Neuronal stem cell (in vitro differentiated cells): ENCODE results near the gene MICALL2.

ENCODE experiments used
- DNase-seq: peaks from one replicate; pipeline ENCODE4 v3.0.0-alpha.2; 2013; ENCODE audit warnings: low spot score
- H2AFZ ChIP-seq: one replicate; pipeline ENCODE4 v1.6.1; 2013; ENCODE audit warnings: mild to moderate bottlenecking, low read length, inconsistent platforms
- H2AK5ac ChIP-seq: 2 replicates; pipeline ENCODE4 v1.6.1; 2013; ENCODE audit warnings: low read depth, mild to moderate bottlenecking, inconsistent platforms, low read length, moderate library complexity, mixed read lengths
- H2BK120ac ChIP-seq: 2 replicates; pipeline ENCODE4 v1.6.1; 2013; ENCODE audit warnings: low read depth, mild to moderate bottlenecking, inconsistent platforms, low read length, moderate library complexity, mixed read lengths
- H2BK12ac ChIP-seq: one replicate; pipeline ENCODE4 v1.6.1; 2013; ENCODE audit warnings: low read length, inconsistent platforms
- H2BK15ac ChIP-seq: 2 replicates; pipeline ENCODE4 v1.6.1; 2013; ENCODE audit warnings: mild to moderate bottlenecking, low read length, inconsistent platforms, mixed read lengths
- H2BK5ac ChIP-seq: one replicate; pipeline ENCODE4 v1.6.1; 2013; ENCODE audit warnings: inconsistent platforms, mild to moderate bottlenecking, low read length, moderate library complexity
- H3K14ac ChIP-seq: one replicate; pipeline ENCODE4 v1.6.1; 2013; ENCODE audit warnings: low read length, inconsistent platforms
- H3K18ac ChIP-seq: 2 replicates; pipeline ENCODE4 v1.6.1; 2013; ENCODE audit warnings: low read length, inconsistent platforms
- H3K23ac ChIP-seq: 2 replicates; pipeline ENCODE4 v1.6.1; 2013; ENCODE audit warnings: low read depth, mild to moderate bottlenecking, mixed read lengths, low read length, inconsistent platforms; ENCODE audit not compliant: poor library complexity
- H3K27ac ChIP-seq: replicated peaks from 3 replicates; pipeline ENCODE4 v1.5.1; 2013; ENCODE audit warnings: low read length, inconsistent platforms
- H3K27me3 ChIP-seq, 3 experiments: 2 replicates each; pipeline ENCODE4 v1.6.1; 2013; ENCODE audit warnings: low read length in 3 of 3, mild to moderate bottlenecking in 2 of 3, inconsistent platforms in 1 of 3, low read depth in 1 of 3, mixed read lengths in 1 of 3, moderate library complexity in 1 of 3; ENCODE audit not compliant: control insufficient read depth in 3 of 3, insufficient read depth in 3 of 3
- H3K36me3 ChIP-seq, 2 donors: replicated peaks in 1 of 2; 2 replicates each; pipeline ENCODE4 v1.6.1; 2013; ENCODE audit warnings: low read length in 2 of 2; ENCODE audit not compliant: control insufficient read depth in 2 of 2, insufficient read depth in 2 of 2
- H3K4ac ChIP-seq: 2 replicates; pipeline ENCODE4 v1.6.1; 2013; ENCODE audit warnings: inconsistent platforms, mild to moderate bottlenecking, low read length, moderate library complexity
- H3K4me1 ChIP-seq, 2 donors: 1 replicate in 1 of 2; 2 replicates in 1 of 2; pipeline ENCODE4 v1.6.1; 2013; ENCODE audit warnings: low read length in 2 of 2, low read depth in 1 of 2; ENCODE audit not compliant: control insufficient read depth in 2 of 2, insufficient read depth in 1 of 2
- H3K4me2 ChIP-seq: one replicate; pipeline ENCODE4 v1.6.1; 2013; ENCODE audit warnings: mild to moderate bottlenecking, low read length, inconsistent platforms; ENCODE audit not compliant: insufficient read depth, poor library complexity, severe bottlenecking
- H3K4me3 ChIP-seq, 2 donors: 2 replicates each; pipeline ENCODE4 v1.5.1; 2013; ENCODE audit warnings: low read length in 2 of 2, mild to moderate bottlenecking in 2 of 2, inconsistent platforms in 1 of 2, moderate library complexity in 1 of 2
- H3K79me1 ChIP-seq: one replicate; pipeline ENCODE4 v1.6.1; 2013; ENCODE audit warnings: low read depth, mild to moderate bottlenecking, inconsistent platforms, low read length, moderate library complexity
- H3K9ac ChIP-seq: one replicate; pipeline ENCODE4 v1.6.1; 2013; ENCODE audit warnings: mild to moderate bottlenecking, low read depth, low read length, inconsistent platforms; ENCODE audit not compliant: poor library complexity
- H3K9me3 ChIP-seq, 2 donors: replicated peaks in 1 of 2; 2 replicates each; pipeline versions ENCODE3 to v1.6.1; 2013; ENCODE audit warnings: low read length in 2 of 2, mild to moderate bottlenecking in 2 of 2, inconsistent platforms in 1 of 2, low read depth in 1 of 2, mixed read lengths in 1 of 2, moderate library complexity in 1 of 2; ENCODE audit not compliant: control insufficient read depth in 2 of 2, insufficient read depth in 1 of 2
- H4K8ac ChIP-seq: one replicate; pipeline ENCODE4 v1.6.1; 2013; ENCODE audit warnings: low read depth, mild to moderate bottlenecking, inconsistent platforms, low read length, moderate library complexity
- H4K91ac ChIP-seq: one replicate; pipeline ENCODE4 v1.6.1; 2013; ENCODE audit warnings: low read length, low read depth, mild to moderate bottlenecking, inconsistent platforms; ENCODE audit not compliant: poor library complexity
- WGBS, 2 donors: extraction: QIAGEN DNeasy Blood & Tissue Kit; methylation state at CpG; one replicate each; pipeline ENCODE4 v1.1.7; 2013; ENCODE audit warnings: missing lambda C conversion rate in 2 of 2, mixed read lengths in 1 of 2; ENCODE audit not compliant: insufficient read length in 2 of 2, insufficient replicate concordance in 1 of 2; ENCODE audit errors: extremely low coverage in 2 of 2; 5-methylcytosine and 5-hydroxymethylcytosine counted together

MICALL2 gene

DNA sequence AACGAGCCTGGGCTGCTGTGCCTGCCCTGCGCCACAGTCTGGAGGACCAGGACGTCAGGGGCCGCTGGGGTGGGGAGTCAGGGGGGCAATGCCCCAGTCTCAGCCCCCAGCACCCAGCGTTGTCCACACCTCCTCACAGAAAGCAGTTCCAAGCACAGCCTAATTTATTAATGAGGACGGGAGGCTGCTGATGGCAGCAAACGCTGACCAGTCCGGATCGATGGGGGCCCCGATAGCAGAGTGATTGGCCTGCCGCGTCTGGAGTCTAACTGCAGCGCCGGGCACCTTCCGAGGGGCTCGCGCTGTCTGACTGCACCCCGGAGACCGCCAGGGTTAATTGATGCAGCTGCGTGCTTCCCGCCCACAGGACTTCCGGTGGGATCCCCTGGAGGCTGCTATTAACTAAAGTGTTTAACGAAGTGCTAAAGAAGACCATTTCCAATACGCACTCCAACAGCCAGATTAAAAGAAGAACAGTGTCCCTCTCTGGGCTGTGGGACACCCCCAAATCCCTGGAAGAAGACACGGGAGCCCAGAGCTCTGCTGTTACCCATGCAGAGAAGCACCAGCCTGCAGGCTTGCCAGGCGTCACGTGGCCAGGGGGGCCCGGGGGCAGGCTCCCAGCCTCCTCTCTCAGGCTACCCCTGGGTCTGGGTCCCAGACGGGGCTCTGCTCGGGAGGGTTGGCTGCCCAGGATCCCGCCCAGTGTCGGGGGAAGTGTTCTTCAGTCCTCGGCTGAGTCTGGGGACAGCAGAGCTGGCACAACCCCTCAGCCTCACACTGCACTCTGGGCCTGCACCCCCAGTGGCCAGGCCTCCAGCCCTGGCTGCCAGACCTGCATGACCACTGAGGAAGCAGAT is 63.8 kb downstream of the MICALL2 start:
- H2BK12ac ChIP-seq, result no peak overlapping the region
- H2BK5ac ChIP-seq, result no peak overlapping the region
- H3K14ac ChIP-seq, result peak overlapping the region; percentile 32
- no peak overlapping the region for H3K4ac ChIP-seq
- no peak for DNase-seq
- H3K23ac ChIP-seq, result no peak overlapping the region
- H3K4me1 ChIP-seq, result no peaks in the 10 kb centered on the region
- peaks cover 3% of the 10 kb centered on the region for H3K79me1 ChIP-seq
- H3K27ac ChIP-seq, result no peak overlapping the region
- no peak overlapping the region for H3K4me2 ChIP-seq
- peak overlapping the region; percentile 72 for H3K18ac ChIP-seq
- no peak overlapping the region for H2AFZ ChIP-seq
- H3K27me3 ChIP-seq, result peaks cover 0 to 36% (median 5%) of the 10 kb centered on the region in 3 experiments
- H3K36me3 ChIP-seq, result no peaks in the 10 kb centered on the region
- no peak overlapping the region for H2BK120ac ChIP-seq
- no CpG with 5 or more reads among the region's 33 CpGs for WGBS, 2 donors
- no peak overlapping the region for H4K8ac ChIP-seq
- H3K9ac ChIP-seq, result peak overlapping the region; percentile 53
- H2AK5ac ChIP-seq, result peak overlapping the region; percentile 49
- H3K9me3 ChIP-seq, result peaks cover 7 to 9% of the 10 kb centered on the region in 2 donors
- peak overlapping the region in 1 of 2 donors; percentile 60 for H3K4me3 ChIP-seq
- H4K91ac ChIP-seq, result no peak overlapping the region
- no peak overlapping the region for H2BK15ac ChIP-seq

DNA sequence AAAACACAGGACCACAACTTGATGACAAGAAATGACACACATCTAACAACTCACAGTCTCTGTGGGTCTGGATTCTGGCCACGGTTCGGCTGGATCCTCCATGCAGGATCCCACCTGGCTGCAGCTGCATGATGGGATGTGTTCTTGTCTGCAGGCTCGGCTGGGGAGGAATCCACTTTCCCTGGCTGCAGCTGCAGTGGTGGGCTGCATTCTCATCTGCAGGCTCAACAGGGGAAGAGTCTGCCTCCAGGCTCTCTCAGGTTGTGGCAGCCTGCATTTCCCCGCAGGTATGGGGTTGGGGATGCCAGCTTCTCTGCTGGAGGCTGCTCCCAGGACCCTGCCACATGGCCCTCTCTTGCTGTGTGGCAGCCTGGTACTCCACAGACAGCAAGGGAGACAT is 64.9 kb downstream of the MICALL2 start:
- Histone ChIP-seq H2BK120ac (no peak overlapping the region), H3K18ac (peak overlapping the region; percentile 31), H2BK5ac (peak overlapping the region; percentile 19), H3K23ac (no peak overlapping the region), H3K4me2 (no peak overlapping the region), H3K27ac (no peak overlapping the region), H2AFZ (no peak overlapping the region), H3K9me3 (peaks cover 7 to 9% of the 10 kb centered on the region in 2 donors), H2AK5ac (peak overlapping the region; percentile 77), H3K14ac (no peak overlapping the region), H2BK15ac (no peak overlapping the region), H3K79me1 (peaks cover 3% of the 10 kb centered on the region), H2BK12ac (peak overlapping the region; percentile 16), H3K4me3 (no peak overlapping the region), H3K36me3 (no peaks in the 10 kb centered on the region), H3K9ac (no peak overlapping the region), H3K4ac (no peak overlapping the region), H4K8ac (no peak overlapping the region), H4K91ac (no peak overlapping the region), H3K27me3 (peaks cover 0 to 31% (median 5%) of the 10 kb centered on the region in 3 experiments), H3K4me1 (no peaks in the 10 kb centered on the region)
- no CpG with 5 or more reads among the region's 4 CpGs for WGBS, 2 donors
- no peak for DNase-seq

DNA sequence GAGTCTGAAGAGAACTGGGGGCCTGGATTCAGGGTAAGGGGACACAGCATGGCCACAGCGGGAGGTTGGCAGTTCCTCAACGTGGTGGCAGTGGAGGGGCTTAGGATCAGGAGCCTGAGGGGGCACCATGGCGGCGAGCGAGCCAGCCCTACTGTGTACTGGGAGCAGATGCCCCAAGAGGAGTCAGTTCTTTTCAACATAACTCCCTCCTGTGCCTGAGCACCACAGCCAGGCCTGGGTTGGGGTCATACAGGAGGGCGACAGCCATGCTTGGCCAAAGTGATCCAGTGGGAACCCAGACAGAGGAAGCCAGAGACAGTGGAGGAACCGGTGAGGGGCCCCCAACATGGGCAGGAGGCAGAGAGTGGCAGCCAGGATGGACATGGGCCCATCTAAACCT is 65.8 kb downstream of the MICALL2 start:
- Histone ChIP-seq H3K79me1 (peaks cover 3% of the 10 kb centered on the region), H3K4me1 (no peaks in the 10 kb centered on the region), H2AK5ac (peak overlapping the region; percentile 77), H2BK5ac (peak overlapping the region; percentile 80), H3K9me3 (peaks cover 7 to 9% of the 10 kb centered on the region in 2 donors), H3K27me3 (peaks cover 0 to 35% (median 0%) of the 10 kb centered on the region in 3 experiments), H2BK12ac (no peak overlapping the region), H2BK120ac (no peak overlapping the region), H3K4me3 (no peak overlapping the region), H4K8ac (no peak overlapping the region), H3K14ac (no peak overlapping the region), H4K91ac (no peak overlapping the region), H3K23ac (no peak overlapping the region), H3K4ac (no peak overlapping the region), H3K9ac (no peak overlapping the region), H2AFZ (no peak overlapping the region), H3K27ac (no peak overlapping the region), H2BK15ac (peak overlapping the region; percentile 42), H3K18ac (no peak overlapping the region), H3K4me2 (no peak overlapping the region), H3K36me3 (no peaks in the 10 kb centered on the region)
- no CpG with 5 or more reads among the region's 7 CpGs for WGBS, 2 donors
- DNase-seq, result no peak

GRCh38 chr7:1392556-1392955 is 66.7 kb downstream of the MICALL2 start:
- Histone ChIP-seq H2BK120ac (no peak overlapping the region), H3K4me1 (no peaks in the 10 kb centered on the region), H2AK5ac (peak overlapping the region; percentile 70), H3K36me3 (no peaks in the 10 kb centered on the region), H2BK5ac (peak overlapping the region; percentile 53), H3K14ac (no peak overlapping the region), H3K9ac (no peak overlapping the region), H3K23ac (no peak overlapping the region), H3K27me3 (peaks cover 0 to 41% (median 0%) of the 10 kb centered on the region in 3 experiments), H3K18ac (no peak overlapping the region), H2BK12ac (no peak overlapping the region), H3K4ac (no peak overlapping the region), H3K79me1 (peaks cover 3% of the 10 kb centered on the region), H4K91ac (no peak overlapping the region), H3K27ac (no peak overlapping the region), H3K4me2 (no peak overlapping the region), H2AFZ (no peak overlapping the region), H4K8ac (no peak overlapping the region), H3K9me3 (peaks cover 7 to 9% of the 10 kb centered on the region in 2 donors), H3K4me3 (no peak overlapping the region), H2BK15ac (no peak overlapping the region)
- DNase-seq, result no peak
- WGBS, 2 donors, result no CpG with 5 or more reads among the region's 4 CpGs
